GM18505 (cell line): ENCODE data around the gene SCARB1.

Experiments used
- ATAC-seq: cut with Tn5 transposase; IDR thresholded peaks from one replicate; pipeline ENCODE4 v1.9.1; 2021; ENCODE audit not compliant: unreplicated experiment
- POLR2A ChIP-seq: IDR thresholded peaks from 4 replicates; pipeline ENCODE4 v1.6.1; 2011; ENCODE audit warnings: borderline replicate concordance; ENCODE audit not compliant: insufficient read depth, insufficient read length; ENCODE audit errors: extremely low read depth

The SCARB1 gene

DNA sequence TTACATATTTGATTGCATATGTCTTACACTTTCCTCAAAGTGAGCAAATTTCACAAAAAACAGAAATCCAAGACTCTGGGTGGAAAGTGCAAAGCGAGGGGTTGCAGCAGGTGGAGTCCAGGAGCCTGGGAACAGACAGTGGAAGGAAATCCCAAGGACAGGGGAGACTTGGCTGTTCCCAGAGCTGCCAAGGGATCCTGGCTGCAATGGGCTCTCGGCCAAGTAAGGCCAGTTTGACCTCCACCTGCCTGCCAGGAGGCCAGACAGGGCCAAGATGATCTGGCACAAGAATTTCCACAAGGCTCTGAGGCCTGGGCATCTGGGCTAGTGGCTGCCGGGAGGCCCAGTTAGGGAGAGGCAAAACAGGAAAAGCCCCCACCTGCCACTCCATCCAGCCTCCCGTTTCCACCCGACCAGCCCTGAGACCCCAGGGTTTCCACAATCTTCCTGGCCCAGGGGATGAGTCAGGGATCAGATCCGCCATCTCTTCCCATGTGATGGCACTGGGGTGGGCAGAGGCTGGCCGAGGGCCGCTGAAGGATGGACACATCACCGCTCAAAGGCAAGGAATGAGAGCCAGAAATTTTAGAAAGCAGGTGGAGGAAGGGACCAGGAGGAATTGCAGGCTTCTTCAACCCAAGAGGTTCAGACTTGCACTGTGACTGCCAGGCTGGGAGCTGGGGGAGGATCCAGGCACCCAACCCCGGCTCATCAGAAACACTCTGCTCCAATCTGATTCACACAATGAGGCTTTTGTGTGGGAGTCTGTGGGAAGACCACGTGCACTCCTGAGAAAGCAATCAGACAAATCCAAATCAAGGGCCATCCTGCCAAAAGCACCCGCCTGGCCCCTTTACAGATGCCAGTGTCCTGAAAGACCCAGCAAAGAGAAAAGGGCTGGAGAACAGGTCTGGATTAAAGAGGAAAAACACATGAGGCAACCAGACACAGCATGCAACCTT, 16.3 kb downstream of the SCARB1 start:
- no peak for ATAC-seq

DNA sequence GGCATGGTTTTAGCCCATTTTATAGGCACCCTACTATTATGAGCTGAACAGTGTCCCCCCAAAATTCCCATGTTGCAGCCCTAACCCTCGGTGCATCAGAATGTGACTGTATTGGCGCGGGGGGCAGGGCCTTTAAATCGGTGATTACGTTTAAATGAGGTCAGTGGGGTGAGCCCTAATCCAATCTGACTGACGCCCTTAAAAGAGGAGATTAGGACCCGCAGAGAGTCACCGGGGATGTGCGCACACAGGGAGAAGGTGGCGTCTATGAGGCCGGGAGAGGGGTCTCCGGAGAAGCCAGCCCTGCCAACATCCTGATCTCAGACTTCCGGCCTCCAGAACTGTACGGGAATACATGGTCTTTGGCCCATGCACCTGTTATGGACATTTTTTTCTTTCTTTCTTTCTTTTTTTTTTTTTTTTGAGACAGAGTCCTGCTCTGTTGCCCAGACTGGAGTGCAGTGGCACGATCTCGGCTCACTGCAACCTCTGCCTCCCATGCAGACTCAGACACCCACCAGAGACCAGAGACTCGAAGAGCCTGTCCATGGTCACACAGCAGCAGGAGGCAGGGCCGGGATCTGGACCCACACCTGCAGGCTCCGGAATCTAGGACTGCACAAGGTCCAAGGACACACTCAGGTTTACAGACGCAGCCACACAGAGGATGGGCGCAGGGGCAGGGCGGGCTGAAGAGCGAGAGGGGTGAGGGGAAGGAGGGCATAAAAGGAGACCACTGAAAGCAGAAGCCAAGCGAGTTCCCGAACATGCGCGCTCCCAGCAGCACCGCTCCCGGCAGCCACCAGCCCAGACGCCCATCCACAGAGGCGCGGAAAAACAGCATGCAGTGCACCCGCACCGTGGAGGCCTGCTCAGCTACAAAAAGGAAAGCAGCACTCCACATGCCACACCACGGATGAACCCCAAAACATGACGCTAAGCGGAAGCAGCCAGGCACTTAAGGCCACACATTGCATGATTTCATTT, 19.0 kb downstream of the SCARB1 start:
- TF ChIP-seq POLR2A = no peak
- ATAC-seq = no peak

More for the DNA sequence above, 16.3 kb downstream of the SCARB1 start:
- TF ChIP-seq POLR2A = no peak

DNA sequence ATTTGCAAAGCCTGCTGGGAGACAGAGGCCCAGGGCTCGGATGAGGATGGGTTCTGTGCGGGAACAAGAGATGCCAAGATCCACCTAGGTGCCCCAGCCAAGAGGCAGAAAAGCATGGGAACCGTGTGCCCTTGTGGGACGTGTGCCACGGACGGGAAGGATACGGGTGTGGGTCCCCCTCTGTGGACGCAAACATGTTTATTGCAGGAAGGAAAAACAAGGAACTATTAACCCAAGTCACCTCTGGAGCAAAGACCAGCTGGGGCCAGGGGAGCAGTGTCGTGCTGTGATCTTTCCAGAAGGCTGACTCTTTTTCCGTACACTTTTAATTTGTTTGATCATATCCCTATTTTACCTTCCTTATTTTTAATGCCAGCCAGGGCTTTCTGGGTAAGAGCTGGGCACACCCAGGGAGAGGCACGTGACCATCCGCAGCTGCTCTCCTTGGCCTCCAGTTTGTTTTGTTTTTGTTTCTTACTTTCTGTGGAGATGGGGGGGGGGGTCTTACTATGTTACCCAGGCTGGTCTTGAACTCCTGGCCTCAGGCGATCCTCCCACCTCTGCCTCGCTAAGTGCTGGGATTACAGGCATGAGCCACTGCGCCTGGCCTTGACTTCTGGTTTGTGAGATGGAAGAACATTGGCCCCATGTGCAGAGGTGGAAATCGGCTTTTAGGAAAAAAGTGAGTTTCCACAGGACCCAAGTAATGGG, 20.7 kb downstream of the SCARB1 start:
- TF ChIP-seq POLR2A = no peak
- ATAC-seq = no peak

DNA sequence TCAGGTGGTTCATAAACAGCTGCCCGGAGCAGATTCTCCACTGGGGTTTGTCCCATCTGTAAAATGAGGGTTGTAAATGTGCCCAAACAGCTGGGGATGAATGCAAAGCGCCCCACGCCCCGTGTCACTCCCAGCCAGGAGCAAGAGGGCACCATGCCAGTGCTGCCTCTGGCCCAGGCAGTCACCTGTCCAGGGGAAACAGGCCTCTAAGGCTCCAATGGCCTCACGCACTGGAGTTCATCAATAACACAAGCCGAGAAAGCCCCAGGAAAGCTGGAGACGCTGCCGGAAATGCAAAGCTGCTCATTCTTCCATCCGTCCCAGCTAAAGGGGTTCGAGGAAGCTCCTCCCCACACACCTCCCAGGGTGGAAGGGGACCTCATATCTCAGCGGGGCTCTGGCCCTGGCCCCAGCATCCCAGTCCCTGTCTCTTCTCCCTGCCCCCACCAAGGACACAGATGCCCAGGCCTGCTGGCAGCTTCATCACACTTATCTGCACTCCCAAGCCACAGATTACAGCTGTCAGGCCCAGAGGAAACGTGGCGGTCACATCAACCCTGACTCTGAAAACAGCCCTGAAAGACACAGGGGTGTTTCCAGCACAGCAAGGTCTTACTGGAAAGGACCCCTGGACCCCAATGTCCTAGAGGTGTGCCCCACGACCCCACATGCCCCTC, 21.5 kb downstream of the SCARB1 start:
- no peak for TF ChIP-seq POLR2A
- no peak for ATAC-seq

DNA sequence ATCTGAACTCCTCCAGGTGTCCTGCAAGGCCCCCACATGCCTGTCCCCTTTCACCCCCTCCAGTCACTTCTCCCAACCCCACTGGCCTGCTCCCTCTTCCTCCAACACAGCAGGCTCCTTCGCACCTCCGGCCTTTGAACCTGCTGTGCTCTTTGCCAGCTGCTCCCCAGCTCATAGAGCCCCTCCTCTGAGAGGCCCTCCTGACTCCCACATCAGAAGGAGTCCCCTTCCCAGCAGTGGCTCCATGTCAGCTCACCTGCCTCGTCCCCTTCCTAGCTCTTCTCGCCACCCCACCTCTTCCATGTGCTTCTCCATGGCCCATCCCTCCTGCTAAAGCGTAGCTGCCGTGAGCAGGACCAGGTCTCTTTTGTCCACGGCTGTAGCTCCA, 22.1 kb downstream of the SCARB1 start:
- no peak for TF ChIP-seq POLR2A
- ATAC-seq = no peak

DNA sequence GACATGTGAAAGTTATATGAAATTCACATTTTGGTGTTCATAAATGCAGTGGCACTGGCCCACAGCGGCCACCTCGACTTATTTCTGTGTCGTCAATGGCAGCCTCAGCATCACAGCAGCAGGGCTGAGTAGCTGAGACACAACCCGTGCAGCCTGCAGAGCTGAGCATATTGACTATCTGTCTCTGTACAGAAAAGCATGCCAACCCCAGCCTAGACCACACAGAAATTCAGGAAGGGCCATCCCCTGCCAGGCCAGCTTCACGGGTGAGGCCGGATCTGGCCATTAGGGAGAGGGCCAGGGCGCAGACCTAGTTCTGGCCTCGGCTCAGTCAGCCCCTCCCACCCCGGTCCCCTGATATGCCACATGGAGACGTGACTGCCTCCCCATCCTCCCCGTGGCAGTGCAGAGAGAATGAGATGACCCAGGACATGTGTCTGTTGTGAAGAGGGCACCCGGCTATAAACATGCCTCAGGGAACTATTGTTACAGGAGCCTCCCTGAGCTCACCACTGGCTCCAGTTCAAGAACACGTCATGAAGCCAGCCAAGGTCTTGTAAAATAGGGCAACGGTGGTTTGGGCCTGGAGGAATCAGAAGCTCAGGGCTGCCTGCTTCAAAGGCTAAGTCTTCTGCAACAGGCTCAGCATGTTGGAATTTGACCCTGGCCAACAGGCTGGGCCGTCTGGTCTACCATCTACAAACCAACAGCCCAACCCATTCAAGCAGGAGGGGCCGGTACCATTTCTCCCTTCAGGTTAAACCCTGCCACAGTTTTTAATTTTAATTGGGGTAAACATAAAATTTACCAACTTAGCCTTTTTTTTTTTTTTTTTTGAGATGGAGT, 25.5 kb downstream of the SCARB1 start:
- TF ChIP-seq POLR2A = no peak

DNA sequence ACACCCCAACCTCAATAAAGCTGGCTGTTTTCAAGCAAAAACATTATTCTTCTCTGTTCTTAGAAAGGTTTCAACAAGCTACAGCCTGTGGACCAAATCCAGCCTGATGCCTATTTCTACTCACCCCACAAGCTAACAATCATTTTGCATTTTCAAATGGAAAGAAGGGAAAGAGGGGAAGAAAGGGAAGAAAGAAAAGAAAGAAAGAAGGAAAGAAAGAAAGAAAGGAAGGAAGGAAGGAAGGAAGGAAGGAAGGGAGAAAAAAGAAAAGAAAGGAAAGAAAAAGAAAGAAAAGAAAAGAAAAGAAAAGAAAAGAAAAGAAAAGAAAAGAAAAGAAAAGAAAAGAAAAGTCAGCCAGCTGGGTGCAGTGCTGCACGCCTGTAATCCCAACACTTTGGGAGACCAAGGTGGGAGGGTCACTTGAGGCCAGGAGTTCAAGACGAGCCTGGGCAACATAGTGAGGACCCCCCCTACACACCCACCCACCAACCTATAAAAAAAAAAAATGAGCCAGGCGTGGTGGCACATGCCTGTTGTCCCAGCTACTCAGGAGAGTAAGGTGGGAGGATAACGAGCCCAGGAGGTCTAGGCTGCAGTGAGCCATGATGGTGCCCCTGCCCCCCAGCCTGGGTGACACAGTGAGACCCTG, 26.3 kb downstream of the SCARB1 start:
- ATAC-seq = no peak
- no peak for TF ChIP-seq POLR2A

More for the DNA sequence above, 25.5 kb downstream of the SCARB1 start:
- no peak for ATAC-seq

DNA sequence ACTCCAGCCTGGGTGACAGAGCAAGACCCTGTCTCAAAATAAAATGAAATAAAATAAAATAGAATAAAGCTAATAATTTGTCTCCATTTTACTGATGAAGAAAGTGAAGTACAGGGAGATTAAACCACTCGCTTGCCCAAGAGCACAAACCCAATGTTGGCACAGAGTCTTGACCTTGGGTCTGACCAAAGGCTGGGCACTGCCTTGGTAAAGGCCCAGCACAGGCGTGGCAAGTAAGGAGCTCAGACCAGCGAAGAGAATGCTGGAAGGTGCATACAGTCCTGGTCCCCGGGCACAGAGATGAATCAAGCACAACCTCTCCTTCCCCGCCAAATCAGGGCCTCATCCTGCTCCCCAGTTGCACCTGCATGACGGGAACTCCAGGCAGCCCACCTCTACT, 26.9 kb downstream of the SCARB1 start:
- no peak for ATAC-seq

DNA sequence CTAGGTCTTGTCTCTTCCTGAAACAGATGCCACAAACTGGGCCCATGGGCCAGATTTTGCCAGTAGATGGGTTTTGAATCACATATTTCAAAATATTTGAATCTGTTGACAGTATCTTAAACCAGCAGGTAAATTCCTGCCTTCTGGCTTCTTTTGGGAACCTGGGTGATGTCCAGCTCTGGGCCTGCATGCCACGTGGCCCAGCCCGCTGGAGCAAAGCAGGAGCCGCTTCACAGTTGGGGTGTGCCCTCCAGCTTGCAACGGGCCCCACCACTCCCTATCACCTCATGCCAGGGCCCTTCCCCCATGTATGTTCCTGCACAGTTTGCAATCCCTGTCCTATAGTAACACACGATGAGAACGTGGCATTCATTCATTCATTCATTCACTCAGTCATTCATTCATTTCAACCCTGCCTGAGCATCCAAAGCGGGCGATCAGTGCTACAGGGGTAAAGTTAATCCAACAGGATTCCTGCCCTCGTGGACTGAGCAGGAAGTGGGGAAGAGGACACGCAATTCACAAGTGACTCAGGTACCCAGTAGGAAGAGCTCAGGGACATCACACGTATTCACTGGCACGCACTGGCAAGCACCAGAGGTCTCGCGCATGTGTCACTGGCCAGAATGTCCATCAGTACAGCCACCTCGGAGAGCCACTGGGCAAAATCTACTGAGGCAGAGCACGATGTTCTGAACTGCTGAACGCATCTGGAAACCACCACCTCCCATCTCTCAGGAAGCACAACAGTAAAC, 27.8 kb downstream of the SCARB1 start:
- TF ChIP-seq POLR2A = no peak
- ATAC-seq = no peak

More for the DNA sequence above, 26.9 kb downstream of the SCARB1 start:
- TF ChIP-seq POLR2A = no peak

DNA sequence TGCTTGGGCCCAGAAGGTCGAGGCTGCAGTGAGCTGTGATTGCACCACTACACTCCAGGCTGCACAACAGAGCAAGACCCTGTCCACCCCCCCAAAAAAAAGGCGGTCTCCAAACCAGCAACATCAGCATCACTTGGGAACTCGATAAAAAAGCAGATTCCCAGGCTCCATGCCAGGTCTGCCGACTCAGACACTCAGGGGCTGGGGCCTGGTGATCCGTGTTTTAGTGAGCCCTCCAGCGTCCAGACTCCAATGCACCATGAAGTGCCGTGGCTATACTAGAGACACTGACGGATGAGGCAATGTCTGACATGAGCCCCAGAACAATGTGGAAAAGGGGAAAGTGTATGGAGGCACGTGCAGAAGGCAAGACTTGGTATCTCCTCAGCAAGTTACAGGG, 28.8 kb downstream of the SCARB1 start:
- no peak for ATAC-seq
- no peak for TF ChIP-seq POLR2A

DNA sequence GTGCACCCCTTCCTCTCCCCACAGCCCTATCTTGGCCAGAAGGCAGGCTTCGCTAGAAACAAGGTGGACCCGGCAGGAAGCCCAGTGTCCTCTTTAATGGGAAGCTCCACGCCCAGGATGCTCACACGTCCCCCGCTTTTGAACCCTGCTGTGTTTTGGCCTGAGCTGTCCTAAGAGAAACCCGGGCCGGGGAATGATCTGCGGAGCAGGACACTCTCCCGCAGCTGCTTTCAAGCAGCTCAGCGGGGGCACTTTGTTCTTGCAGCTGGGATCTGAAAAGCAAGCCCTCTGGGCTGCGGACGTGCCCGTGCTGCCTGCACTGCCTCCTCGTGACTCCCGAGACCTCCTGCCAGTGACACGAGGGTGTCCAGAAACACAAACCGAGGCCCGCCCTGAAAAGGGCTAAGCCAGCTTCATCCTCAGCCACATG, 30.0 kb downstream of the SCARB1 start:
- no peak for ATAC-seq
- no peak for TF ChIP-seq POLR2A

DNA sequence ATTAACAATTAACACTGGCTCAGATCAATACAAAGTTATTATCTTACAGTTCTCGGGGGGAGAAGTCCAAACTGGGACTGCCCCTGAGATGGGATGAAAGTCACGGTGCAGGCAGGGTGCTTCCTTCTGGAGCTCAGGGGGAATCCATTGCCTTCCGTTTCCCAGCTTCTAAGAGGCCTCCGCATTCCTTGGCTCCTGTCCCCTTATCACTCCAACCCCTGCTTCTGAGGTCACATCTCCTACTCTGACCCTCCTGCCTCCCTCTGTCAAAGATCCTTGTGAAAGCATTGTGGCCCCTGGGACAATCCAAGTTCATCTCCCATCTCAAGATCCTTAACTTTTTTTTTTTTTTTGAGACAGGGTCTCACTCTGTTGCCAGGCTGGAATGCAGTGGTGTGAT, 30.8 kb downstream of the SCARB1 start:
- ATAC-seq = no peak
- TF ChIP-seq POLR2A = no peak
